Forelimb muscle (tissue), 1 donor: ENCODE measurements around the gene RAPGEF4. TPM values are rescaled to one million over a fixed set of nuclear protein-coding genes. Genes with fewer than 3 reads are reported as not detected.

ENCODE experiments used
- DNase-seq: peaks from one replicate; pipeline ENCODE4 v3.0.0-alpha.2; 2013; ENCODE audit warnings: low read depth
- polyA plus RNA-seq: library from polyadenylated mRNA; unstranded; fragments of 120-200 nt; gene quantifications from one replicate; pipeline ENCODE4 v1.2.1, GENCODE V29; 2013; ENCODE audit not compliant: insufficient read length

The RAPGEF4 gene
- polyA plus RNA-seq, 1 donor = 2.4 TPM

DNA sequence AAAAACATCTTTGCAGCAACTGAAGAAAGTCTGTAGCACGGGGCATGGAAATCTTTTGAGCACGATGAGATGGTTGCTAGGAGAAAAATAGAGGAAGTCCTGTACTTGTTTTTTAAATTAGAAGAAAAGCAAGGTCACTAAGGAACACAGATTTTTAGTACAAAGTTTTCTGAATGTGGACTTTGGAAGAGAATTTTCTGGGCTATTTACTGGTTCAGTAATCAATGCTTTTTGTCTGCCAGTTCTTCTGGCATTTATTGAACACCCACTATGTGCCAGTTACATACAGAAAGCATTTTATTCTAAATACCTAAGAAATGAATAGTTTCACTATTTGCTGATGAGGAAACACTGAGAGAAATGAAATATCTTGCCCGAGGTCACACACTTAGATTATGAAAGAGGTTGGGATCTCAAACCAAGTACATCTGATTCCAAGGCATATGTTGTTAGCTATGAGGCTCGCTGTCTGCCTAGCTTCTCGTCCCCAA lies 324.4 kb downstream of the RAPGEF4 start:
- DNase-seq = no peak

- DNase-seq = no peak
These were observed 327.2 kb downstream of the RAPGEF4 start for GRCh38 chr2:173062801-173063200.

- no peak for DNase-seq
These were observed 328.6 kb downstream of the RAPGEF4 start for GRCh38 chr2:173064151-173064805.

- DNase-seq = no peak
These were observed 331.4 kb downstream of the RAPGEF4 start for GRCh38 chr2:173066887-173067676.

DNA sequence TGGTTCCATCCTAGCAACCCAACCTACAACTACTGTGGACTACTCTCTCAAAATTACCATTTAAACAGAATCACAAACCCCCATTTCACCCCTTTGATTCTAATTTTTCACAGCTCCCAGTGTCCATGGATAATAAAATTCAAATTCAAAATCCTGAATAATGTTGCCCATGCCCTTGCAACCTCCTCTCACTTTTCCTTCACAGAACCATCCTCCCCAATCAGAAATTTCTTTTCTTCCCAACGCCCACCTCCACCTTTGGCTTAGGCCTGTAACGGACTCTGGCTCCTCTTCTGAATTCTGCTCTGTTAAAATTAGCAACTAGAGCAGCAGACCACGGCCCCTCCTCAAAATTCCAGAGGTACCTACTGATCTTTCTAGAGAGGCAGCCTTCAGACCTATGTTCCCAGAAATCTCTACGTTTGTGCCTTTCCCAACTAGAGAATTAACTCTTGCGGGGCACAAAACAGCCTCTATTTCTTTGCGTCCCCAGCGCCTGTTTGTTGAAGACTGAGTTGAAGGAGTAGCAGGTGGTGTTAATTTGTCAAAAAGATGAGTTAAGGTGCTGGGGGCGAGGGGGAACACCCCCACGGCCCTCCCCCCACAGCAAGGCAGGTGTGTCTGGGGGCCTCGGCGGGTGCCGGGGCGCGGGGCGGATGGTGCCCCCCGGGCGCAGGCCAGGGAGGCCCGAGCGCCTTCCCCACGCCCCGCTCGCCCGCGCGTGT lies 339.6 kb downstream of the RAPGEF4 start:
- no peak for DNase-seq

GRCh38 chr2:173075781-173076580 lies 340.3 kb downstream of the RAPGEF4 start, which contains the start of gene MAP3K20:
MAP3K20 (plus strand) TSS chr2:173075846; CDS start chr2:173091032, 15,186 bp downstream.
- no peak for DNase-seq

GRCh38 chr2:173076581-173077345 lies 341.1 kb downstream of the RAPGEF4 start:
- no peak for DNase-seq

DNA sequence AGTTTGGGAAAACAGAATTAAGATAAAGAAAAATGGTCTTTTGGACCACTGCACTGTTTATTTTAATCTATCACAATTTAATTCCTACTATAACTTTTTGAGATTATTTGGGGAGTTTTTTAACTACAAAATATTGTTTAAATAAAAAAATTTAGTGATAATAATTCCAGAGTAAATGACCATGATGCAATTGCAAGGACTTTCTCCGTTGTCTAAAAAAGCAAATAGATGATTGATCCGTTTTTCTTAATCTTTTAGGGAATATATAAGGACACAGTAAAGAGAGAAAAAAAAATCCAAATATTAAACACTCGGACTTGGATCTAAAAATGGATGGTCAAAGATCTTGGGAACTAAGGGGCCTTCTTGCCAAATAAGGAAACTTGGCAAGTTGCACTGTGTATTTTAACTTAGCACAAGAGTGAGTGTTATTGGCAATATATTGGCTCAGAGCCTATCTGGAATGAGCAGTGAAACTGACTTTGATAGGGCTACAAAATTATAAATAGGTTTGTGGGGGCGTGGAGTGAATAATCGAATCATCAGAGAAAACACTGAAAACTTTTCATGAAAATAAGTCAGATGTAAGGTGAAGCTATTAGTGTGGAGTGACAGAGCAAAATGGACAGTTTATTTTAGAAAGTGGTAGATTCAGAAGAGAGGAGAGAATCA lies 342.0 kb downstream of the RAPGEF4 start:
- no peak for DNase-seq

DNA sequence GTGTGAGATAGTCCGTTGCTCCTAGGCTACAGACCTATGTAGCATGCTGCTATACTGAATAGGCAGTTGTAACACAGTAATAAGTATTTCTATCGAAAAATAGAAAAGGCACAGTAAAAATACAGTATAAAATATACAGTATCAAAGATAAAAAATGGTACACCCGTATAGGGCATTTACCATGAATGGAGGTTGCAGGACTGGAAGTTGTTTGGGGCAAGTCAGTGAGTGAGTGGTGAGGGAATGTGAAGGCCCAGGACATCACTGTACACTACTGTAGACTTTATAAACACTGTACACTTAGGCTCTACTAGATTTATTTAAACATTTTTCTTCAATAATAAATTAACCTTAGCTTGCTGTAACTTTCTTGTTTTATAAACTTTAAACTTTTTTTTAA lies 343.5 kb downstream of the RAPGEF4 start:
- no peak for DNase-seq

DNA sequence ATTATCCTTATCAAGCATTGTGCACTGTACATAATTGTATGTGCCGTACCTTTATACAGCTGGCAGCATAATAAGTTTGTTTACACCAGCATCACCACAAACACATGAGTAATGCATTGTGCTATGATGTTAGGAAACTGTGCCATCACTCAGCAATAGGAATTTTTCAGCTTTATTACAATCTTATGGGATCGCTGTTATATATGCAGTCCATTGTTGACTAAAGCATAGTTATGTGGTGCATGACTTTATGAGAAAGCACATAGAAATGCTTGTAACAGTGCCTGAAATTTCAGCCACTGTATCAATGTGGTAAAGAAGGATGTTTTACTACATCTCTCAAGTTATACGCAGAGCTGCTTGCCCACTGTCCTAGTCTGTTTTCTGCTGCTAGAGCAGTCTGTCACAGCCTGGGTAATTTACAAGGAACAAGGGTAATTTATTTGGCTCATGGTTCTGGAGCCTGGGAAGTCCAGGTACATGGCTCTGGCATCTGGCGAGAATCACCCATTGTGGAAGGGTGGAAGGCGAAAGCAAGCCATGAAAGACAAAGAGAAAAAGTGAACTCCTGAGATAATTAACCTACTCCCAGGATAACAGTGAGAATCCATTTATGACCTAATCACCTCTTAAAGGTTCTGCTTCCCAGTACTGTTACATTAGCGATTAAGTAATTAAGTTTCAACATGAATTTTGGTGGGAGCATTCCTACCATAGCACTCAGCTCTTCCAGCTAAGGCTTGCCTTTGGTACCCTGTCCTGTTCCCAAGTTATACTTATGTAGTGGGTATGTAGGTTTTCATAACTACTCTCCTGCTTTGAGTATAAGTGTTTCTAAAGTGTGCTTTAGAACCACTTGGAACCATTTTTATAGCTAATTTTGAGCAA lies 344.6 kb downstream of the RAPGEF4 start:
- no peak for DNase-seq

GRCh38 chr2:173086518-173087213 lies 351.0 kb downstream of the RAPGEF4 start:
- no peak for DNase-seq

- no peak for DNase-seq
These were observed 351.6 kb downstream of the RAPGEF4 start for GRCh38 chr2:173087214-173087581.

DNA sequence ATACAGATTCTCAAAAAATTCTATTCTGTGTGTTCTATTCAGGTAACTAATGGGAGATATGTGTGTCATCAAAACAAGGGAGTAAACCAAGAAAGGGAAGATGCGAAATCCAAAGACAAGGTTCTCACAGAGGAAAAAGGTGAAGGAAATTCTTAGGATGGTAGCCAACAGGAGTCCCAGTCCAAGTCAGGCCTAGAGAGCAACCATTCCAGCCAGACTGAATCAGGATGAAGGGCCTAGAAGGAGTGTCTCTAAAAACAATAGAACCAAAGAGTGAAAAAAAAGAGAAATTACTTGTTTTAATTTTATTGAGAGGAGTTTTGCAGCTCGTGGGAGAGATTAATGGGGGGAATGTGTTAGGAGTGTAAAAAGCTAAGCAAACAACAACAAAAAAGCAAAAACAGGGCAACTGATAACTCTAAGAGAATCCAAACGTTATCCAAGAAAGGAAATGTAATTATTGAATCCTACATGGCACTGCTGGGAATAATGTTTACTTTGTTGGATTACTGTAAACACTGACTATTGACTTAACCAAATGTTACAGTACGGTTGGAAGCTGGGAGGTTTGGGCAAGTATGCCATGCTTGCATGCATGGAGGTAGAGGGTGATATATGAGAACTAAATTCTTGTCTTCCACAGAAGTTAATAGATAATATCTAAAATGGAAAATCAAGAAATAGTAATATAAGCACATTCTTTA lies 352.3 kb downstream of the RAPGEF4 start:
- no peak for DNase-seq

DNA sequence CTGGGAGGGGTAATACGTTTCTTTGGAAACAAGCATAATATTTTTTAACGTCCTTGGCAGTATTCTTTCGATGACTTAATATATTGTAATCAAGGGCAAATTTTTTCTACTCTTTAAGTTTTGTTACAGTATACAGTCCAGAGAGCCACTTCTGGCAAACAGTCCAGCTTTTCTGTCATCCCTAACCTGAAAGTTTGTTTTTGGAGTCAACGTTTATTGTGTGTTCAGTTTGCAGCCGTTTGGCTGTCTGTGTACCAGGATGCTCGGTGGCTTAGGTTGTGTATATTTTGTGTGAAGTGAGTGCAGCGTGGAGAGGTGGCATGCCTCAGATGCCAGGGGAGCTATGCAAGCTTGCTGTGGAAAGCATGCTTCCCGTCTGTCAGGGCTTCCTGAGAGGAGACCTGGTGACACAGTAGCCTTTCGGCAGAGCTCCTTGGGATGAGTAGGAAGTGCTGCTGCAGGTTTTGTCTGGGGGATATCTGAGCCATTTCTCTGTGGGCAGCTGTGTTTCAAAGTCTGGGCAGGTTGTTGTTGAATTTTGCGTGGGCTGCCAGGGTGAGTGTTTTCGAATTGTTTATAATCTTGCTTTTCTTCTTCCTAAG lies 354.7 kb downstream of the RAPGEF4 start:
- DNase-seq = peak; percentile 38

- DNase-seq = no peak
These were observed 355.5 kb downstream of the RAPGEF4 start for GRCh38 chr2:173090973-173091660.

- no peak for DNase-seq
These were observed 356.3 kb downstream of the RAPGEF4 start for GRCh38 chr2:173091910-173092309.
